DMS53 treated with DMSO at 0.1 percent for 48 hours (cell line): ENCODE measurements around the gene CDHR3.
"Not testable (repeated sequence)": the region's sequence is repeated elsewhere in the genome, so short reads cannot be mapped to it uniquely, and the experiment has no call there.

Experiments used
- DNase-seq: peaks from one replicate; lab custom pipeline; 2025; ENCODE audit not compliant: unreplicated experiment; lab: John Stamatoyannopoulos, UW

CDHR3 gene

DNA sequence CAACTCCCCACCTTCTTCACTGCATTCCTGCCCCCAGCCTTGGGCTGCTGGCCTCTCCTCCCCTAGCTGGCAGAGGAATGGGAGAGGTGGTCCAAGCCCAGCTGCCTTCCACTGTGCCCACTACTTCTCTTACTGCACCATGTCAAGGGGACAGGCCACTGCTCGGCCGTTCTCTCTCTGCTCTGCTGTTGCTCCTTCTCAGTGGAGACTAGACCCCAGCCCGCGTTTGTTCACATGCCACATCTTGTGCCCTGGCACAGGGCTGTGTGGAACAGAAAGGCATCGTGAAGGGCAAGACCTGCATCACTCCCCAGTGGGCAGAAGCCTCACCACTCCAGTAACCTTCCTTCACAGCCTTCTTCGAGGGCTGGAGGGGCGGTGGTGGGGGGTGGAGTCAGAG, 711 bp upstream of the CDHR3 start:
- no peak for DNase-seq

DNA sequence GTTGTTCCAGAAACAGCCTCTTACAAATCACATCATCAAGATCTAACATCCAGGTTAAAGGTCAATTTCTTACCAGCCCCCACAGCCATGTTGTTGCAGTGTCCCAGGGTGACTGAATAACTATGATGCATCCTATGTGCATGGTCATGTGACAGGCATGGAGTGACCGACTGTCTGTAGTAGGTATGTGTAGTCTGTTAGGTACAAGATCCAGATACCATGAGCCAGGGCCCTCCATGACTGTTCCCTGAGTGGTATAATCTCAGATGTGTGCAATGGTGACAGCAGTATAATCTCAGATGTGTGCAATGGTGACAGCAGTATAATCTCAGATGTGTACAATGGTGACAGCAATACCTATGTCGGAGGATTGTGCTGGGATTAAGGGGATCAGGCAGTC, 8.8 kb downstream of the CDHR3 start:
- DNase-seq: no peak

DNA sequence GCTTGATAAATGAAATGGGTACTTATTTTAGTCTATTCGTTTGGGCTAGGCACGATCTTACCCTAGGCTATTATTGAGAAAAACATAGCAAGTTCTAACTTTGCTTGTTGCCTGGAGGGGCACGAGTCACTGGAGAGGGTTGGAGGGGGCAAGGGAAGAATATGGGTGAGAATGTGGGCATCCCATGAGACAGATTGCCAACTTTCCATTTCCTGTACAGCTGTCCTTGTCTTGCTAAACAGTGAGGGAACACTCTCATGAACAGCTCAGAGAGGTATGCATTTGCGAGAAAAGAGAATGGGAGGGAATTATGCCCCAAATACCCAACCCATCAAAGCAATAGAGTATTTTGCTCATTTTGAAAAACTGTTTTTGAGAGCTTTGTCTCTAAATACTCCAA, 9.2 kb downstream of the CDHR3 start:
- DNase-seq: no peak

DNA sequence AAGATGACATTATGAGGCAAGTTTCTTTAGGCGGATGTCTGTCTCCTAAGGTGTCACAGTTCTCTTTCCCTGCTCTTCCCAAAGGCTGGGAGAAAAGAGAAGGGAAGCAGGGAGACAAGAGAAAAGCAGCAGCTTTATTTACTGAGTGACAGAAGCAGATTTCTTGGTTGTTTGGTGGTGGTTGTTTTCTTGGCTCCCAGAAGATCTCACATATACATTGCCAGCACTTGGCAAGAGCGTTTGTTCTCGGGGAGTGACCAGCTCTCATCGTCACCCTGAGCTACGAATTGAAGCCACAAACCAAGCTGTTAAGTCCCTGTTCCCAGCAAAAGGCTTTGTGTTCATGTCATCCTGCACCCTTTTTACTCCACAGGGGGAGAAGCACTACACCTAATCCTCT, 11.4 kb downstream of the CDHR3 start:
- DNase-seq: no peak

DNA sequence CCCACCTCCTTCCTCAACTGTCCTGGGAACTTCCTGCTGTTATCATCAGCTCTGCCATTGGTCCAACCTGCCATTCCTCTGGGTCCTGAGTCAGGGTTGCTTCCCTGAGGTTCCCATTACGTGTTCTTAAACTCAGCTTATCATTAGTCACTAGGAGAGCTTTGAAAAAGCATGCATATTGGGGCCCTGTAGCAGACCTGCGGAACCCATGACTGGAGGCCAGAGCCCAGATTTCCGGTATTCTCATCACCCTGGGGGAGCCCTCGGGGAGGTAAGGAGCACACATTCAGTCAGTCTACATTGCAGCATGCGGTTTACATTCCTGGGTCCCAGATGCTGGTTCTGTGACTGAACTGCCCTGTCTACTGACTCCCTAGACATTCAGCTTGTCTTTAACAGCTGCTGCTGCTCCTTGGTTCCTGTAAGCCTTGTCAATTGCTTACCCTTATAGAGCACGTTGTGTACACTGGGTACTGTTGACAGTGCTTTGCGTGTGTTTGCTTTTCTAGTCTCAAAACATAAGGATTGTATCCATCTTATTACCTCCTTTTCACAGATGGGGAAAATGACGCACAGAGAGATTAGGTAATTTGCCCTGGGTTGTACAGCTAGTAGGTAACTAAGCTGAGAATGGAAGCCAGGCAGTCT, 12.8 kb downstream of the CDHR3 start:
- DNase-seq: peak; percentile 98

DNA sequence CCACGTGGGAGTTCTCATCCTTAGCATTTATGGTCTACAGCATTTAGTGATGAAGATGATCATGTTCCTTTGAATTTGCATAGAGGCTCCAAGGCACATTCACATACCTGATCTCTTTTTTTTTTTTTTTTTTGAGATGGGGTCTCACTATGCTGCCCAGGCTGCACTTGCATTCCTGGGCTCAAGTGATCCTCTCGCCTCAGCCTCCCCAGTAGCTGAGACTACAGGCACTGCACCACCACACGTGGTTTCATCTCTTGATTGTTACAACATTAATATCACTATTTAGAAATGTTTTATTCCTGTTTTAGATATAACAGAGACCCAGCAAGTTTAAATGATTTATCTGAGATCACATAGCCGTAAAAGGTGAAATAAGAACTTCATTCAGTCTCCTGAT, 13.8 kb downstream of the CDHR3 start:
- no peak for DNase-seq

DNA sequence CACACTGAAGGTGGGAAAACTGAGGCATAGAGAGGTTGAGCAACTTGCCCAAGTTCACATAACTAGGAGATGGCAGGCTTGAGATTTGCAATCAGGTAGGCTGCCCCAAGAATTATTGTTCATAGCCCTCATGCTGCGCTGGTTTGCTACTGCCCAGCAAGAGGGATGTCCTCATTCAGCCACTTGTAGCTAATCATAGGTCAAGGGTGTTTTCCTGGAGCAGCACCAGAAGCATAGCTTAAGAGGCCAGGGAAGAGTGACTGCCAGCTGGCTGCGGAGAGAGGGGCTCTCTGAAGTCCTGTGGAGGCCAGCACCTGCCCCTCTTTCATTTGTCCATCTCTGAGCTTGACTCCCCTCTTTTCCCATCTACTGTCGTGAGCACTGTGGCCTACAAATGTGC, 15.0 kb downstream of the CDHR3 start:
- peak; percentile 85 for DNase-seq

DNA sequence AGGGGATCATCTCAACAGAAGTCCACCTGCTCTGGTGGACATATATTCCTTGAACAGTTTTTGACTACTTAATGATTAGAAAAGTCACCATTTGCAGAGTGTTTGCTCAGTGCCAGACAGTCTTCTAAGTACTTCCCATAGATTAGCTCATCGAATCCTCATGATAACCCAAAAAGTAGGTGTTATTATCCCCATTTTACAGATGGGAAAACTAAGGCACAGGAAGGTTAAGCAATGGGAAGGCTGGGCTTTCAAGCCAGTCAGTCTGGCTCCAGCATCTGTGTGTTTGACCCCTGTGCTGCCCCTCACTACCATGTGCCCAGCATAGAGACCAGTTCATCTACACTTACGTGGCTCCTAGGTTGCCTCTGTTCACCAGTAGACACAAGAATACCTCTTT, 15.9 kb downstream of the CDHR3 start:
- no peak for DNase-seq

DNA sequence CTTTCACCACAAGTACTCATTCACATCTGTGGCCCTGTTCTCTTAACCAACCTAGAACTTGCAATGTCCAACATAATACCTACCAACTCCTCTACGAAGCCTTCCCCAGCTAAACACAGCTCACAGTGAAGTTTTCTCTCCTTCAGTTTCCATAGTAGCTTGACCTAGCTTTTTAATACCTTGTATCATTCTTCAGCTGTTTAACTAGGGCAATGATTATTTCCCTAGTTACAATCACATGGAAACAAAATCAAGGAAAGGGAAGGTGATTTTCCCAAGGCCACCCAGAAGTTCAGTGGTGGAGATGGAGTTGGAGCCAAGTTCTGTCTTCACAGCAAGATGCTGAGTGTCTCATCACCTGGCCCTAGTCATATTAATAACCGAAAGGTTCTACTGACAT, 16.3 kb downstream of the CDHR3 start:
- no peak for DNase-seq

DNA sequence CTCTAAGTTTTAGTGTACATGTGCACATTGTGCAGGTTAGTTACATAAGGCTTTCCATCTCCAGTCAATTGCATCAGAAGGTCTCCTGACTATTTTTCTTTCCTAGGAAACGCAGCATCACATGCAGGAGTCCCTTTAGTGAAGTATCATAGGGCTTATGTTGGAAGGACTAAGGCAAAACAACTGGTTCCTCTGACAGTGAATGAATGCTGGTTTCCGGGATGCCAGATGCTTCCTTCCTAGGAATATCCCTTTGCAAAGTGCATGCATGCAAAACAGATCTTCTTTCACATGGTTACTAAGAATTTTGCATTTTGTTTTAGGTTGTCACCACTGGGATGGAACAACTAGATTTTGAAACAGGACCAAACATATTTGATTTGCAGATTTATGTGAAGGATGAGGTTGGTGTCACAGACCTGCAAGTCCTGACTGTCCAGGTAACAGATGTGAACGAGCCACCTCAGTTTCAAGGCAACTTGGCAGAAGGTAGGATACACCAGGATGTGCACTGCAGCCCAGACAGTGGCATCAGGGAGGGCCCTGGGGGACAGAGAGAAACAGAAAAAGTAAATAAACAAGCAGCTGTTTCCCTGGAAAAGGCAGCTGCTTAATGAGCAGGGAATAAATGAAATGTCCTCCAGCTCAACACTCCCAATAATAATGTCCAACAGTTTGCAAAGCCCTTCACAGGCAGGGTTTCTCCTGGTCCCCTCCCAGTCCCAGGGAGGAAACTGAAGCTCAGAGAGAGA, 17.8 kb downstream of the CDHR3 start:
- DNase-seq: peak; percentile 68

DNA sequence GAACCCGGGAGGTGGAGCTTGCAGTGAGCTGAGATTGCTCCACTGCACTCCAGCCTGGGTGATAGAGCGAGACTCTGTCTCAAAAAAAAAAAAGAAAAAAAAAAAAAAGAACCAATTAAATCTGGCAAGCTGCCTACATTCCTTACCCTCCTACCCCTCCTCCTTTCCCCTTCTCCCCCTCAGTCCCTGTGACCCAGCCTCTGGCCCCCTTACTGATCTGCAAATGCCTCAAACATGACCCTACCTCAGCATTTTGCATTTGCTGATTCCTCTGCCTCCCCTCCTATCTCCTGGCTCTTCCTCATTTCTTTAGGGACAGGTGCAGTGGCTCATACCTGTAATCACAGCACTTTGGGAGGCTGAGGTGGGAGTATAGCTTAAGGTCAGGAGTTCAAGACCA, 19.3 kb downstream of the CDHR3 start:
- no peak for DNase-seq

DNA sequence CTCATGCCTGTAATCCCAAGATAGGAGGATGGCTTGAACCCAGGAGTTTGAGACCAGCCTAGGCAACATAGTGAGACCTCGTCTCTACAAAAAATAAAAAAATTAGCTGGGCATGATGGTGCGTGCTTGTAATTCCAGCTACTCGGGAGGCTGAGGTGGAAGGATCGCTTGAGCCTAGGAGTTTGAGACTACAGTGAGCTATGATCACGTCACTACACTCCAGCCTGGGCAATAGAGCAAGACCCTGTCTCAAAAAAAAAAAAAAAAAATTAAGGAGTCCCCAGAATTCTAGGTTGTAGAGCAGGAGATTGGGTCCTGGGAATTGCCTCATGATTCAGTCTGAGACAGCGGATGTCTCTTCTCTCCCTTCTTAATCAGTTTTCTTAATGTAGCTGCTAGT, 21.7 kb downstream of the CDHR3 start:
- not testable (repeated sequence) for DNase-seq

DNA sequence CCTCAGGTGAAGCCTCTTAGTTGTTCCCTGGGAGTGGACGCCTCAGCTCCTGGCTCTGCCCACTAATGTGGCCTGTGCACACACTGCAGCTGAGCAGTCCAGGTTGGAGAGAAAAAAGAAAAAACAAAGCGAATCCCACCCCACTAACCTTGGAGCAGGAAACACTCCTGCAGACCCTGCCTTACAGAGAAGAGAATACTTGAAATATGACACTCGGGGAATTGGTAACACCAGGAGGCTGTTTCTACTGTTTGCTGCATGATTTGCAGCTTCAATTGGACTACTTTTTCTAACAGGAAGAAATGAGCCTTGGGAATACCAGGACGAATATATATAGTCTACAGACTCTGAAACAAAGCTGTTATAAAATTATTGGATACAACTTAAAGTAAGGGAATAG, 22.2 kb downstream of the CDHR3 start:
- DNase-seq: no peak

DNA sequence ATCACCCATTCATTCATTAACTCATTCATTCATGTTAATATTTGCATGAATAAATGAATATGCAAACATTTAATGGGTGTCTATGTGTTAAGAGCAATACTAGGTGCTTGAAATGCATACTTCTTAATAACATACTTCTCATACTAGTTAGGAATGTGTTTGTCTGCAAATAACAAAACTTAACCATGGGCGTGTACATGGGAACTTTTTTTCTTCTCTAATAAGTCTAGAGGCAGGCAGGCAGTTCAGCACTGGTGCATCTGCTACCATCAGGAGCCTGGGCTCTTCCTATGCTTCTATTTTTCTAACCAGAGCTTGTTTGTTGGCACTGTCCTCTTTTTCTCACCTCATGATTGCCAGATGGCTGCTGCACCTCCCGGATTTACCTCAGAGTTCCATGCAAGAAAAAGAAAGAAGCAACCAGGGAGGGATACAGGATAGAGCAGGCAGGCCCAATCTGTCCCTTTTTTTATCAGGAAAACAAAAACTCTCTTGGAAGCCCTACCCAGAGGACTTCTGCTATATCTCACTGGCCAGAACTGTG, 22.7 kb downstream of the CDHR3 start:
- DNase-seq: no peak

DNA sequence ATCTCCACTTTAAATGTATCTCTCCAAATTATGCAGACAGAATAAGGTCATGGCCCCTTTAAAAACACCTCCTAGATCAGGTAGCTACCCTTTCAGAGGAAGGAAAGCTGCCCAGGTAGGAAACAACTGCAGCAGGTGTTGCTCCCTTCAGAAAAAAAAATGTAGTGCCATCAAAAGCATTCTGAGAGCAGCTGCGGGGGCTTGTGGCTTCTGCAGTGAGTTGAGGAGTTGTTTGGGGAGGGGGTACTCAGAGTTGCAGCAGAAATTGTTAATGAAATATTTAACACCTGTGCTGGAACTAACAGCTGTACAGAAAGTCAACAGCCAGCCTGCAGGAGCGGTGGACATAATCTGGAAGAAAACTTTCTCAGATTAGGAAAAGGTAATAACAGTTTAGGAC, 24.0 kb downstream of the CDHR3 start:
- DNase-seq: no peak

DNA sequence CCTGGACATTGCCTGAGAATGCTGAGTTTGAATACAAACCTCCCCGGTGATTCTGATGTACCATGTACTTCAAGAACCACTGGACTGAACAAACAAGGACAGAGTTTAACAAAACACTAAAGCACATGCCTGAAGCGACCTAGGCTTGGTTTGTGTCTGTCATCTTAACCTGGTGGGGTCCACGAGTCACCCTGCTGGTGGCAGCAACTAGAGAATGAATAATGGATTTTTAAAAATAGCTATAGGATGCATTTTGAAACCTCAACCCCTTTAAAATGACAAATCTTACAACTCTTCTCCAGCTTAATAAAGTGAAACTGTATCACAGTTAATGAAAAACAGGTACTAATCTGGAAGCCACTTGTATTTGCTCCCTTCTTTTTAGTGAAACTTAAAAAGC, 25.2 kb downstream of the CDHR3 start:
- DNase-seq: no peak

DNA sequence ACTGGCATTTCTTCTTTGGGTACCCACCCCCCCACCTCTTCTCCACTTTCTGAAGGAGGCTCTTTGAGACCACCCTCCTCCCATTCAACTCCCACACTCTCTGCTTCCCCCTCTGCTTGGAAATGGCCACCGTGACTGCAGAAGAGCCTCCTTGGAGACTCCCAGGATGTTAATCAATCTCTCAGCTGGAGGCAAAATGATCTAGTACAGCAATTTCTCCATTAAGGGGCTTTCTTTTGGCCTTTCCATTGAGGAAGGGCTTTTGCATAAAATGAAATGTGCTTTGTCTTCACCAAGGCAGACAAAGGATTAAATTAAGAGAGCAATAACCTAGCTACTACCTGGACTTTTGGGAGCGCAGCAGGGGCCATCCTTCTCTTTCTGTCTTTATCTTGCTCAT, 26.1 kb downstream of the CDHR3 start:
- no peak for DNase-seq

DNA sequence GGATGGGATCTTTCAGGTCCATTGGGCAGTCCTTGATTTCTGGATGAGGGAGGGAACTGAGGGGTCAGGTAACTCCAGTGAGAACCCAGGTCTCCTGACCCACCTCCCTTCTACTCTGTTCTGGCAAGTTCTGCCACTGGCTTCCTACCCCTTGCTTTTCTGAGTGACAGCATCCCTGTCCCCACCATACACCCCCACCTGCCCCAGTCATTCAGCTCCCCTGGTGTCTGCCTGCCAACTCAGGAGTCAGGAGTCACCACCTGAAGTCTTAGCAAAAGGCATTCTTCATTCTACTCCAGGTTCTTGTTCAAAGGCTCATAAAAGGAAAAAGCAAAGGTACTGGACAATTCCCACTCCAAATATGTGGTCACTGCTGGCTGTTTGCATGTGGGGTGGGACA, 26.6 kb downstream of the CDHR3 start:
- no peak for DNase-seq

DNA sequence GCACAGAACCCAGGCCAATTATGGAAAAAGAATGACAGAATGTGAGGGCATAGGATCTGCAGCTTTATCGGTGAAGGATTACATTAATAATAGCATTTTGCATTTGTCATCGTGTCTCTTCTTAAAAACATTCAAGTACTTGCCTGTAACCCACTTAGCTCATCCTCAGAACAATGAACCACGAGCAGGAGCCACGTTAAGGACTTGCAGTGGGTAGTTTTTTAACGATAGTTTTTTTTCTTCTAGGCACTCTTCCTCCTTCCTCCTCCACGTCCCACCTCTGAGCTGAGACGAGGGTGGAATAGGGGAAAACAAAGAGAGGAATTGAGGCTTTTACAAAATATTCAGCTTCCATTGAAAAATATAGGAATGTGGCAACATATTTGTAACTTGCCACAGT, 27.1 kb downstream of the CDHR3 start:
- no peak for DNase-seq

DNA sequence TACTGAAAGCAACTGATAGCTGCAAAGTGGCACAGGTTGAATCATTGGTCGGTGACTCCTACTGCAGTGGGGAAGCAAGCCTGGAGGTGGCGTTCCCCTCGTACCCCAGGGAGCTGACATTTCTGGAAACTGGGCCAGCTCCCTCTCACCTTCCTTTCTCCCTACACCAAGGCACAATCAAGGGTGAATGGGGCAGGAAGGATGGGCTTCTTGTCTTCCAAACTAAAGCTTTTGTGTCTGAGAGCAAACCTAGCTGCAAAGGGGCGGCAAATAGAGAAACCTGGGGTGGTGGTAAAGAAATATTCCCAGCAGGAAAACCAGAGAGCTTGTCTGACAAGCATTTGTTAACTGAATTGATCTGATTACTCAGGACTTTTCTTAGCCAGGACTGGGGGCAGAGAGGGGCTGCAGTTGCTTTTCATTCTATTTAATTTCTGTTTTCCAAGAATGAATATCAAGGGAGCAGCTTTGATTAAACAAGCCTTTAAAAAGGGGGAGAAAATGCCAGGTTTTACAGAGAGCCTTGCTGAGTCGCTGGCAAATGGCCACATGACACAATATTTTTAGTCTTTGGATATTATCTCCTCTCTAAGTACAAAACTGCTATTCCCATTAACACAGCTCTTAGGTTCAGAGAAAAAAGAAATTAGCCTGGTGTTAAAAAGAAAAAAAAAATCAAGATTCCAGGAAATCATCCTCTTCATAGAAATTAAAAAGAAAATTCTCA, 27.8 kb downstream of the CDHR3 start:
- no peak for DNase-seq

DNA sequence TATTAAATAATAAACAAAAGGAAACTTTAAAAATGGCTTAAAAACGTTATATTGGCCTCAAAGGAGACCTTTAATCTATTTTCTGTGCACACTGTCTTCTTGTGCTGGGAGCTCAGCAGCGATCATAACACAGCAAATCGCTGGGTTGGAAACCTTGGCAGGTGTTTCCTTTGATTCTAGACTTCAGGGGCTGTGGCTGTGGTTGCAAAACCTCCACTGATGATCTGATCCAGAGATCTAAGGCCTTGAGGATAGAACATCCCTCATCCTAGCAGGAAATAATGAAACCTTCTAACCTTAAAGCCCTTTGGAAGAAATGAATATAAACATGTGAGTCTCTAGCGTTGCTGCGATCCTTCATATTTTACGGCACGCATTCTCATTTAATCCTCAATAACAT, 29.8 kb downstream of the CDHR3 start:
- no peak for DNase-seq
